HG02884 (cell line): ENCODE results near the gene MUC6.

ENCODE experiments used
- ATAC-seq: cut with Tn5 transposase; IDR thresholded peaks from one replicate; pipeline ENCODE4 v1.9.1; 2021; ENCODE audit warnings: mild to moderate bottlenecking, moderate library complexity; ENCODE audit not compliant: unreplicated experiment

The MUC6 gene

DNA sequence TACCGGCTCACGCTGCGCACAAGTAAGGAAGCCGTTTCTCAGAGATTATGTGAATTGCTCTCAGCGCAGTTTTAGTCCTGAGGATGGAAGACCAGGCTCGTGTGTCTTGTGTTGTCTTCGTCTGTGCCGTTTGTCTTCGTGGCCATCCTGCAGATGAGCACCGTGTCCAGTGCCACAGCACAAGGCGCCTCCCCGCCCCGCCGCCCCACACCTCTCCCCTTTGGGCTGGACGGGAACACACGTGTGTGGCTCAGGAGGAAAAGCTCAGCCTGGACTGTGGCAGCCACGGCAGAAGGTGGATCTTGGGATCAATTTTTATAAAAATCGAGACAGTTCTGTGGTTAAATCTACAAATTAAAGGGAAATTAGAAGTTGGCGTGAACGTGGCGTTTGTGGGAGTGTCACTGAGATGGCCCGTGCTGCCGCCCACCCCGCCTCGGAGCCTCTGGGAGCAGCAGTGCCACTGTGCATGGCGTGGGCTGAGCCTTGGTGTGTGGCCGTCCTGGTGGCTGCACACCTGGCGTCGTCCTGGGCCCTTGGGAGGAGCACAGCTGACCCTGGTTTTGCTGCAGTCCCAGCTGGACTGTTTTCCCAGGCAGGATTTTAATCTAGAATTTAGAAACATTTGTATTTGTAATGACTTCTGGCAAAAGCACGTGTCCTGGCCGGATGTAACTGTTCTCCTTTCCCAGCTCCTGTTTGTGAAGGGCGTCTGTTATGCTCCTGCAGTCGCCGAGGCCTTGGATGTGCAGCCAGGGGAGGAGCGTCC lies 25.8 kb downstream of the MUC6 start:
- no peak for ATAC-seq

DNA sequence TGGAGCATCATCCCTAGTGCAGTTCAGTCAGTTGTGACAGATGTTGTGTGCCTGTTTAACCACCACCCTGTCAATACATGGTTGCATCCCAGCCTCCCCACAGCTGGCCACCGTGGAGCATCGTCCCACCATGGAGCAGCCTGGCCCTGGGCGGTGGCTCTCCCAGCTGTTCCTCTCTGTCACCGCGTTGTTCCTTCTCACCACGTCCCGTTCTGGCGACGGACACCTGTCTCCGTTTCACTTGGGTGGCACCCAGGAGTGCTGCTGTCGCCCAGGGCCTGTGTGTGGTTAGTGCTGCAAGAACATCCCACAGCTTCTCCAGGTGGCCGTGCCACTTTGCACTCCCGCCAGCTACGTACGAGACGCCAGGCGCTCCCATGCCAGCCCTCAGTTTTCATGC lies 26.5 kb downstream of the MUC6 start:
- ATAC-seq: no peak

- no peak for ATAC-seq
Measured at GRCh38 chr11:1009371-1009770, 27.1 kb downstream of the MUC6 start.

DNA sequence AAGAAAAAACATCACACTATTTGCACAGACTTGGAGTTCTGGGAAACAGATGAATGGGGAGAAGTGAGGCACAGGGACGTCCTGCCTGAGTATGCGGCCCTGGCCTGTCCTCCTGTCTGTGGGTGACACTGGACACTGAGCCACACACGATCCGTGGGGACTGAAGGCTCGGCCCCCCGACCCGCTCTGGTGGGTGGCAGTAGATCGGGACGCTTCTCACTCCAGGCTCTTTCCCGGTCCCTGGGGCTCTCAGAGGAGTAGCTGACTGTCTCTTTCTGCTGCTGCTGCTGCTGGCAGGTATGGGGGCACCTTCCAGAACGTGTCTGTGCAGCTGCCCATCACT lies 27.7 kb downstream of the MUC6 start:
- no peak for ATAC-seq

- ATAC-seq: no peak
Measured at GRCh38 chr11:1008001-1008802, 28.3 kb downstream of the MUC6 start.

DNA sequence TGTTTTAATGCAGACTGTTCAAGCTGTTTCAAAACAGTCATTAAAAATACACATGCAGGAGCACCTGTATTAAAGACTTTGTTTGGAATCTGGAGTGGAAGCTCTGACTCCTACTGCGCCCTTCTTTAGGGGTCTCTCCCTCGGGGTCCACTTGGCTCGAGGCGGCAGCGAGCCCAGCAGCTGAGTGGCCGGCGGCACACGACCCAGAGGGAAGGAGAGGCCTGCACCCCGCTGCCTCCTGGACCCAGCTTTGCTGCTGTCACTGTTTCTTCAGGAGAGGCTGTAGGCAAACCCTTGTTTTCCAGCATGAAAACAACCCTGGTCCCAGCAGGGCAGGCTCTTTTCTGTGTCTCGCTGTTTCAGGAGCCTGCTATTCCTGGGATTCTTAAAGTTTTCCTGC lies 29.2 kb downstream of the MUC6 start:
- no peak for ATAC-seq

- no peak for ATAC-seq
Measured at GRCh38 chr11:1006762-1007161, 29.8 kb downstream of the MUC6 start.

DNA sequence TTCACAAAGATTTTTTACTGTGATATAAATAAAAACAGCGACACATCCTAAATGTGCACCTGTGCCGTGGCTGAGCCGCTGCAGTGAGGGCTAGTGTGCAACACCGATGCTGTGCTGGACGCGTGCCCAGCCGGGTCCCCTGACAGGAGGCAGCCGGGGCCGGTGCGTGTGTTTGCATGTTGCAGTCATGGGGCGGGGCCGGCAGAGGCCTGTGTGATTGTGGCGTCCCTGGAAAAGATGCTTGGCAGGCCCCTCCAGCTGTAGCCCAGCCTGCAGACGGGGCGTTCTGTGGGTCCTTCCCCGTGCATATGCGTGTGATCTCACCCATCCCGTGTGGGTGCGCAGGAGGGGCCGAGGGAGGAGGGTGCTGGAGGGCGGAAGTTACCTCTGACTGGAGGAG lies 30.6 kb downstream of the MUC6 start:
- ATAC-seq: no peak

DNA sequence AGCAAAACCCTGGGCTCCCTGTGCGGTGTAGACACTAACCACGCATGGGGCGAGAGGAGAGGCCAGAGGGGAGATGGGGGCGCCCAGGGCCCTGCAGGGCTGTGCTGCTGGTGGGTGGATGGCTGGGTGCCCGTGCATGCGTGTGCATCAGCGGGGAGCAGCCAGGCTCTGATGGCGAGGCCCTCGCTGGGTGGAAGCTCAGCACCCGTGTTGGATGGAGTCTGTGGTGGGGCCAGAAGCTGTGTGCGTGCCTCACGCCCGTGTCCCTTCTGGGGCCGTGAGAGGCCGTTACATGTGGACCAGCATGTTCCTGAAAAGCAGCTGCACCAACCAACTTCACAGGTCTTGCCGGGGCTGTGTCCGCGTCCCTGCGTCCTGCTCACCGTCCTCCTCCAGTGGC lies 33.4 kb downstream of the MUC6 start:
- no peak for ATAC-seq

DNA sequence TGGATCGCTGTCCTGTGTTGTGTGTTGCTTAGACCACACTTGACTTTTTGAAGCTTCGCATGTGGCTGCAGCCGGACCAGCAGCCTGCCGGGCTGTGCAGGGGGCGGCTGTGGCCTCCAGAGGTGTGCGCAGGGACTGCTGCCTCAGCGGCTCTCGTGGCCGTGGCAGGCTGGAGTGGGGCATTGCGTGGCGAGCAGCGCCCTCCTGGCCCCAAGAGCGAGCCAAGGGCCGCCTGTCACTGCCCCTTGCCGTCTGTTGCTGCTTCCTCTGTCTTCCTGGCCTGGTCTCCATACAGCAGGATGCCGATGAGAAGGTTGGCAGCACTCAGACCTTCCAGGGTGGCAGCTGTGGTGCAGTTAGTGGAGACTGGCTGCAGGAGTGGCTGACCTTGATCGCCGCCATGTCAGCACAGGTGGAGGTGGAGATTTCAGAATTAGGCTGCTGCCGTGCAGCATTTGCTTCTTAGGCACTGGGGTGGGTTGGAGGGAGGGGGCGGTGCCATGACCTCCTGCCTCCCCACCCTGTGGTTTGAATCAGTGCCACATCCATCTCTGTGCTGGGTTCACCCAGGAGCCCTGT lies 34.0 kb downstream of the MUC6 start:
- no peak for ATAC-seq

GRCh38 chr11:1001617-1002405 lies 34.7 kb downstream of the MUC6 start:
- ATAC-seq: no peak

DNA sequence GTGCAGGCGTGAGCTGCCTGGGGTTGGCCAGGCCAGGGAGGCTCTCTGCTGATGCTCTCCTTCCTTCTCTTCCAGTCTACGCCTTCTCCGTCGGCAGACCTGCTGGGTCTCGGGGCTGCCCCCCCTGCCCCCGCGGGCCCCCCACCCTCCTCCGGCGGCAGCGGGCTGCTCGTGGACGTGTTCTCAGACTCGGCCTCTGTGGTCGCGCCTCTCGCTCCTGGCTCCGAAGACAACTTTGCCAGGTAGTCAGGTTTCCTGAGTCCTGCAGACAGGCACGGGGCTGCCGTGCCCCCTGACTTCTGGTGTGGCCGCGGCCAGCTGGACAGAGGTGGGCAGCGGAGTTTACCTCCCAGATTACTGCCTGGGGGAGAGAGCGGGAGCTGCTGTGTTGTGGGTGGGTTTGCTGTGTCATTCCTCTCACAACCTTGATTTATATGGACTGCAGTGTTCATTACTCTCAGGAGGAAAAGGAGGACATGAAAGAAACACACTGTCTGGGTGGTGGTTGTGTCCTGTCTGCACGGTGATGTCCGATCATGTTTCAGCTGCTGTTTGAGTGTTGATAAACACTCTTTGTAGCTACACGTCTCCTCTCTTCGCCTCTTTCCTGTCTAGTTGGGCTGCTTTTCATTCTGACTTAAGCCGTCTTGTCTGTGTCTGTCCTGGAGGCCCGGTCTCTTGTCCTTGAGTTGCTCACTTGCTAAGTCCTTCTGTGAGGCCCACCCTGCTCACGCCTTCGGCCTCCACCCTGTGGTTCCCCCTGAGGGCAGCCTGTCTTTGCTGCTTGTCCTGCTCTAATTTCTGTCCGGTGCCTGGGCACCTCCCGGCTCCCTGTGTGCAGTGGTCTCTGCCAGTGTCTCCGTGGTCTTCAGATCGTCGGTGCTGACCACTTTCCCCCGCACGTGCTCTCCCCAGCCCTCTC lies 35.9 kb downstream of the MUC6 start:
- no peak for ATAC-seq

DNA sequence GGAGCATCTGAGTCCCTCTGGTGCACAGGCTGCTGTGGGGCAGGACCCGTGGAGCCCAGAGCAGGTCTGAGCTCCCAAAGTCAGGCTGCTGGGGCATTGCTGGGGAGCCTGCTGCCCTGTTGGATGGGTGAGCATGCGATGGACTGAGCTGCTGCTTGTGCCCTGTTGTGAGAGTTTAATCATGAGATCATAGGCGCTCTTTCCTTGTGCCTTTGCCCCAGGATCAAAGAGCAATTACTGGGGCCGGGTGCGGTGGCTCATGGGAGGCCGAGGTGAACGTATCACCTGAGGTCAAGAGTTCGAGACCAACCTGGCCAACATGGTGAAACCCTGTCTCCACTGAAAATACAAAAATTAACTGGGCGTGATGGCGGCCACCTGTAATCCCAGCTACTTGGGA lies 37.5 kb downstream of the MUC6 start:
- ATAC-seq: no peak

DNA sequence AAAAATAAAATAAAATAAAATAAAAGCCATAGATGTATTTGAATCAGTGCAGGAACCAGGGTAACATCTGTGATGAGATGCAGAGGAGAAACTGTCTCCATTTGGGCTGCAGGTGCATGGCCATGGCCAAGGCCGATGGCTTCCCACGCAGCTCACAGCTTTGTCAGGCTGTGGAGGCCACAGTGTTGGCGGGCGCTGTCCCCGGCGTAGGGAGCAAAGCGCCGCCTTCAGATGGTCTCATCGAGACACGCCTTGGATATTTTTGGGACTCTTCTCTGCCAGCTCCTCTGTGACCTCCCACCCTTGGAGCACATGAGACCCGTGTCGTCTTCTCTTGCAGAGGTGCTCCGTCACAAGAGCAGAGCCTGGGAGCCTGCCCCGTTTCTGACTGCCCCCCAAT lies 38.6 kb downstream of the MUC6 start:
- ATAC-seq: no peak

- ATAC-seq: no peak
Measured at GRCh38 chr11:996681-997080, 39.8 kb downstream of the MUC6 start.

DNA sequence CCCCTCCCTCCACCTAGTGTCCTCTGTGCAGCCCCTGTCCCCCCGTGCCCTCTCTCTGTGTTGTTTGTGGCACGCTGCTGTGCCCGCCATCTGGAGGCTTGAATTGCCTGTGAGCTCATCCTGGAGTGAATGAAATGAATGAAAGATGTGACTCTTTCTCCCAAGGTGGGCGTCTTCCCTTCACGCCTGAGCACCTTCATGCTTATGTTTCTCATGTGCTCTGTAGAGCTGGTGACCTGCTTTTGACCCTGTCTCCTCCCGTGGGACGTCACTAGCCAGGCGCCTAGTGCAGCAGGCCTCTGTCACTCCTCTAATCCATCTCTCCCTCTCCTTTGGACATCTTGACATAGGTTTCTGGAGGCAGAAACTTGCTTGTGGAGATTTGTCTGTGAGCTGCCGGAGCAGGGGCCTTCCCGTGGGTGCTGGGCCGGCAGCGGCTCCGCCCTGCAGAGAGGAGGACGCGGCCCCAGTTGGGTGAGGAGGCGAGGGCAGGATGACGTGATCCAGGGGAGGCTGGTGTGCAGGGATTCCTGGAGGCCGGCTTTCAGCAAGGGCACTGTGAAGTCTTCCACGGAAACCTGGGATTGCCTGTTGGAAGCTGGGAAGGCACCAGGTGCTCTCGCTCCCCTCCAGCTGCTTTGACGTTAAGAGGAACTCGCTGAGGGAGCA lies 40.6 kb downstream of the MUC6 start:
- peak; percentile 65 for ATAC-seq

- no peak for ATAC-seq
Measured at GRCh38 chr11:995044-995751, 41.3 kb downstream of the MUC6 start.

- no peak for ATAC-seq
Measured at GRCh38 chr11:993632-994167, 42.8 kb downstream of the MUC6 start.

DNA sequence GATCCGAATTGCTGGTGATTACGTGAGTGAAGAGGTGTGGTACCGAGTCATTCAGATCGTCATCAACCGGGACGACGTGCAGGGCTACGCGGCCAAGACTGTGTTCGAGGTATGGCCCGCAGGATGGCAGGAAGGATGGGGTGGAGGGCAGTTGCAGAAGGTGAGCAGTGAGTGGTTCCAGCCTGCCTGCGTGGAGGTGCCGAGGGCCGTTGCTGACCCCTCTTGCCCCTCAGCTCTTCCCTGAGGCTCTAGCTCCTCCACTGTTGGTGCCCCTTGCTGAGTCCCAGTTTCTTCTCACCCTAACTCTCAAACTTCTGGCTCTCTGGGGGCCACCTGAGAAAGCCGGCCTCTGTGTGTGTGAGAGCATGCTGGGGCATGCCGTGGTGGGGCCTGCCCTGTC lies 43.9 kb downstream of the MUC6 start:
- no peak for ATAC-seq
